ENCODE measurements around the gene CHERP.

DNA sequence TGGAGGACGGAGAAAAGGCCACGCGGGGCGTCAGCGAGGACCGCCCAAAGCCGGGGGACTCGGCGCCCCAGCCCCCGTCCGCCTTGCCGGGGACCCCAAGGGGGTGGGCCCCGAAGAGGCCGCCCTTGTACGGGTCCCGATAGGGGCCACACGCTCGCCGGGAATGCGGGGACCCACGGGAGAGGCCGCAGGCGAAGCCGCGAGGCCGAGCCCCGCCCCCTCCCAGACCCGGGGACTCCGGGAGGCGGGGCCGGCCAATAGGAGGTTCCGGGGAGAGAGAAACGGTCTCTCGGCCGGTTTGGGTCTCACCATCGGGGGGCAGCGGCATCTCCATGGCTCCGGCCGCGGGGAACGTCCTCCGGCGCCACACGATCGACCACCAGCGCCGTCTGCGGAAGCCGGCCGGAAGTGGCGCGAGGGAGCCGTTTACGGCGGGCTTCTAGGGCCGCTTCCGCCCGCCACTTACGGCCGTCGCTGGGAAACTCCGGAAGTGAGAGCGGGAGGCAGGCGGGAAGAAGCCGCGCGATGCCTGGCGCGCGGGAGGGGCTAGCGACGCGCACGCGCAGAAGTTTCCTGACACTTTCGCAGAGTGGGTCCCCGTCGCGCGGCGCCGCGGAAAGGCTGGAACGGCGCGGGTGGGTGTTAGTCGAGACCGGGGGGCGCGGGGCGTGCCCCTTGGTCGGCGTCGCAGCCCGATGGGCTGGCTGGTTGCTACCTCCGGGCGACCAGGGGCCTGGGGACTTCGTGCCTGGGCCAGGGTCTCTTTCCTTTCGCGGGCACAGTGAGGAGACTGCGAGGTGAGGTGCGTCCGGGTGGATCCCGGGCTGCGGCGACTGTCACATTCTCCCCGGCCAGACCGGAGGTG is at the start of gene CHERP:
- TF ChIP-seq, protein P1, sequence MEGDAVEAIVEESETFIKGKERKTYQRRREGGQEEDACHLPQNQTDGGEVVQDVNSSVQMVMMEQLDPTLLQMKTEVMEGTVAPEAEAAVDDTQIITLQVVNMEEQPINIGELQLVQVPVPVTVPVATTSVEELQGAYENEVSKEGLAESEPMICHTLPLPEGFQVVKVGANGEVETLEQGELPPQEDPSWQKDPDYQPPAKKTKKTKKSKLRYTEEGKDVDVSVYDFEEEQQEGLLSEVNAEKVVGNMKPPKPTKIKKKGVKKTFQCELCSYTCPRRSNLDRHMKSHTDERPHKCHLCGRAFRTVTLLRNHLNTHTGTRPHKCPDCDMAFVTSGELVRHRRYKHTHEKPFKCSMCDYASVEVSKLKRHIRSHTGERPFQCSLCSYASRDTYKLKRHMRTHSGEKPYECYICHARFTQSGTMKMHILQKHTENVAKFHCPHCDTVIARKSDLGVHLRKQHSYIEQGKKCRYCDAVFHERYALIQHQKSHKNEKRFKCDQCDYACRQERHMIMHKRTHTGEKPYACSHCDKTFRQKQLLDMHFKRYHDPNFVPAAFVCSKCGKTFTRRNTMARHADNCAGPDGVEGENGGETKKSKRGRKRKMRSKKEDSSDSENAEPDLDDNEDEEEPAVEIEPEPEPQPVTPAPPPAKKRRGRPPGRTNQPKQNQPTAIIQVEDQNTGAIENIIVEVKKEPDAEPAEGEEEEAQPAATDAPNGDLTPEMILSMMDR (IDR thresholded peaks at IDR 0.05): peak in 1 of 7 experiments; percentile 16
- TF ChIP-seq POLR2A (IDR thresholded peaks at IDR 0.05): peak; percentile 44 to 82 (median 76)
